OCI-LY3 (cell line): ENCODE data around the gene TANGO2.

Source experiments
- H2AFZ ChIP-seq: fragments of 200-600, 300-600 bp; shearing (Covaris generic); 2 replicates; pipeline ENCODE4 v1.6.0; 2014; ENCODE audit warnings: antibody characterized with exemption, low read depth, low read length
- H3K27ac ChIP-seq: fragments of 200-600, 300-600 bp; sonication (generic); 2 replicates; pipeline ENCODE4 v1.5.1; 2014; ENCODE audit warnings: mild to moderate bottlenecking, low read length, moderate library complexity, mixed read lengths
- H3K27me3 ChIP-seq: fragments of 200-600, 300-600 bp; sonication (generic); 2 replicates; pipeline ENCODE4 v1.6.1; 2014; ENCODE audit warnings: low read depth, low read length, mixed read lengths
- H3K36me3 ChIP-seq: fragments of 200-600, 300-600 bp; sonication (generic); replicated peaks from 2 replicates; pipeline ENCODE3; 2014; ENCODE audit warnings: low read depth, low read length, mixed read lengths
- H3K4me1 ChIP-seq: fragments of 300-600, 200-600 bp; sonication (generic); 2 replicates; pipeline ENCODE4 v1.6.1; 2014; ENCODE audit warnings: low read length, mixed read lengths
- H3K4me2 ChIP-seq: fragments of 200-600, 300-600 bp; sonication (generic); 2 replicates; pipeline ENCODE4 v1.6.1; 2014; ENCODE audit warnings: low read length, mixed read lengths
- H3K4me3 ChIP-seq: fragments of 300-600, 200-600 bp; sonication (generic); 2 replicates; pipeline ENCODE4 v1.5.1; 2014; ENCODE audit warnings: antibody characterized with exemption, mild to moderate bottlenecking, low read length, moderate library complexity
- H3K79me2 ChIP-seq: fragments of 300-600, 200-600 bp; shearing (Covaris generic); 2 replicates; pipeline ENCODE4 v1.6.1; 2014; ENCODE audit warnings: mild to moderate bottlenecking, low read length, mixed read lengths
- H3K9ac ChIP-seq: fragments of 300-600, 200-600 bp; shearing (Covaris generic); 2 replicates; pipeline ENCODE4 v1.6.0; 2014; ENCODE audit warnings: mild to moderate bottlenecking, low read length, moderate library complexity
- H3K9me3 ChIP-seq: fragments of 200-600, 300-600 bp; shearing (Covaris generic); 2 replicates; pipeline ENCODE4 v1.6.1; 2014; ENCODE audit warnings: low read length, mixed read lengths; ENCODE audit not compliant: insufficient read depth
- H4K20me1 ChIP-seq: fragments of 200-600, 300-600 bp; sonication (generic); 2 replicates; pipeline ENCODE4 v1.6.1; 2016; ENCODE audit warnings: low read length, mixed read lengths; ENCODE audit not compliant: insufficient read depth
- EZH2phosphoT487 ChIP-seq: fragments of 200-600 bp; shearing (Covaris generic); IDR thresholded peaks from 2 replicates; pipeline ENCODE4 v1.6.1; 2018; ENCODE audit warnings: antibody characterized with exemption, mixed run types, low read depth
- TF ChIP-seq, protein P1 (sequence below): fragments of 200-600, 300-600 bp; sonication (generic); IDR thresholded peaks from 2 replicates; pipeline ENCODE4 v1.5.1; 2014; ENCODE audit warnings: antibody characterized with exemption, low read length, low read depth

The TANGO2 gene

DNA sequence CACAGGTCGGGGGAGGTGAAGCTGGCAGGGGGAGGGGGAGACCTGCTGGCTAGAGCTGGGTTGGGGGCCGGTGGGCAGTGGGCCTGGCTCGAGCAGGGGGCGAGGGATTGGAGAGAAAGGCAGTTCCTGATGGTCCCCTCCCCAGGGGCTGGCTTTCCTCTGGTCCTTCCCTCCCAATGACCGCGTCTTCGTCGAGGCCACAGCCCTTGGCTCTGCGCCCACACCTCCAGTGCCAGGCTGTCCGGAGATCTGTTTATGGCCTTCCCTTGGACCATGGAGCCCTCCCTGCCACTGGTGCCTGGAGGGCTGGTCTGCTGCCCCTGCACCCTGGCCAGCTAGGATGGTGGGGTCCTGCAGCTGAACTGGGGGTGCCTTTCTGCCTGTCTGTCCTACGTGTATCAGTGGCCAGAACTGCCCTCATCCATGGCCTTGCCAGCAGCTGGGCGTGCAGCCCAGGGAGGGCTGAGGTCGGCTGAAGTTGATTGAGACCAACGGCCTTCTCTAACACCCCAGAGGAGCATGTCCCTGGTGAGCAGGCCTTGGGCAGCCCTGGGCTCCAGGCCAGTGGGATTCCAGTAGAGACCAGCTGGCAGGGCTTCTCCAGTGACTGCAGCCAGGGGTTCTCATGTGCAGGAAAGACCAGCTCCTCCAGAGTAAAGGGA, 12.3 kb downstream of the TANGO2 start:
- peaks cover 4% of the 10 kb centered on the region; the same call in 1 of the 2 replicates for H3K9me3 ChIP-seq
- H3K79me2 ChIP-seq = 0 out of 2 replicates have a peak, but pooled peaks cover 4% of the 10 kb centered on the region
- H3K36me3 ChIP-seq = peaks cover 8% of the 10 kb centered on the region
- TF ChIP-seq EZH2phosphoT487 = no peak
- TF ChIP-seq, protein P1, sequence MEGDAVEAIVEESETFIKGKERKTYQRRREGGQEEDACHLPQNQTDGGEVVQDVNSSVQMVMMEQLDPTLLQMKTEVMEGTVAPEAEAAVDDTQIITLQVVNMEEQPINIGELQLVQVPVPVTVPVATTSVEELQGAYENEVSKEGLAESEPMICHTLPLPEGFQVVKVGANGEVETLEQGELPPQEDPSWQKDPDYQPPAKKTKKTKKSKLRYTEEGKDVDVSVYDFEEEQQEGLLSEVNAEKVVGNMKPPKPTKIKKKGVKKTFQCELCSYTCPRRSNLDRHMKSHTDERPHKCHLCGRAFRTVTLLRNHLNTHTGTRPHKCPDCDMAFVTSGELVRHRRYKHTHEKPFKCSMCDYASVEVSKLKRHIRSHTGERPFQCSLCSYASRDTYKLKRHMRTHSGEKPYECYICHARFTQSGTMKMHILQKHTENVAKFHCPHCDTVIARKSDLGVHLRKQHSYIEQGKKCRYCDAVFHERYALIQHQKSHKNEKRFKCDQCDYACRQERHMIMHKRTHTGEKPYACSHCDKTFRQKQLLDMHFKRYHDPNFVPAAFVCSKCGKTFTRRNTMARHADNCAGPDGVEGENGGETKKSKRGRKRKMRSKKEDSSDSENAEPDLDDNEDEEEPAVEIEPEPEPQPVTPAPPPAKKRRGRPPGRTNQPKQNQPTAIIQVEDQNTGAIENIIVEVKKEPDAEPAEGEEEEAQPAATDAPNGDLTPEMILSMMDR = no peak
- no peak overlapping the region for H3K4me2 ChIP-seq
- H3K4me3 ChIP-seq = no peak overlapping the region
- no peak overlapping the region for H3K27ac ChIP-seq
- peaks cover 46% of the 10 kb centered on the region for H3K4me1 ChIP-seq
- no peak overlapping the region for H2AFZ ChIP-seq
- H4K20me1 ChIP-seq = no peaks in the 10 kb centered on the region
- no peak overlapping the region for H3K9ac ChIP-seq
- H3K27me3 ChIP-seq = no peaks in the 10 kb centered on the region

DNA sequence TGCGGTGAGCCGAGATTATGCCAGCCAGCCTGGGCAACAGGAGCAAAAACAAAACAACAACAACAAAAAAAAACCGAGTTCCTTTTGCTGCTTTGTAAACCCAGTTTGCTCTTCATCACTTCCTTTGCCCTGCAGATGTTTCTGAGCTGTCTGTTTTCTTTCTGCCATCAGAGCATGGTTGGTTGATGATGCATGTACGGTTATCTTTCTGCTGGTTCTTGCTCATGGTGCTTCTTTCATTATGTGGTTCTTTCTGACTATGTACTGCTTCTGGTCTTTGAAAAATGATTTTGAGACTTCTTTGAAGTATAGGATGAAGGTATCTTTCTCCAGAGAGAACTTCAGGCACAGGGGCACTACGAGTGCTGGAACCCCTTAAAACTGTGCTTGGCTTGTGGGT, 13.2 kb downstream of the TANGO2 start:
- H3K27ac ChIP-seq = no peak overlapping the region
- H3K9me3 ChIP-seq = peaks cover 4% of the 10 kb centered on the region; the same call in 1 of the 2 replicates
- H4K20me1 ChIP-seq = no peaks in the 10 kb centered on the region
- H3K36me3 ChIP-seq = peaks cover 11% of the 10 kb centered on the region
- peaks cover 52% of the 10 kb centered on the region for H3K4me1 ChIP-seq
- no peaks in the 10 kb centered on the region for H3K27me3 ChIP-seq
- TF ChIP-seq, protein P1 = no peak
- no peak for TF ChIP-seq EZH2phosphoT487
- H3K79me2 ChIP-seq = 0 out of 2 replicates have a peak, but pooled peaks cover 4% of the 10 kb centered on the region
- no peak overlapping the region for H3K4me2 ChIP-seq
- H3K4me3 ChIP-seq = no peak overlapping the region
- no peak overlapping the region for H2AFZ ChIP-seq
- no peak overlapping the region for H3K9ac ChIP-seq

DNA sequence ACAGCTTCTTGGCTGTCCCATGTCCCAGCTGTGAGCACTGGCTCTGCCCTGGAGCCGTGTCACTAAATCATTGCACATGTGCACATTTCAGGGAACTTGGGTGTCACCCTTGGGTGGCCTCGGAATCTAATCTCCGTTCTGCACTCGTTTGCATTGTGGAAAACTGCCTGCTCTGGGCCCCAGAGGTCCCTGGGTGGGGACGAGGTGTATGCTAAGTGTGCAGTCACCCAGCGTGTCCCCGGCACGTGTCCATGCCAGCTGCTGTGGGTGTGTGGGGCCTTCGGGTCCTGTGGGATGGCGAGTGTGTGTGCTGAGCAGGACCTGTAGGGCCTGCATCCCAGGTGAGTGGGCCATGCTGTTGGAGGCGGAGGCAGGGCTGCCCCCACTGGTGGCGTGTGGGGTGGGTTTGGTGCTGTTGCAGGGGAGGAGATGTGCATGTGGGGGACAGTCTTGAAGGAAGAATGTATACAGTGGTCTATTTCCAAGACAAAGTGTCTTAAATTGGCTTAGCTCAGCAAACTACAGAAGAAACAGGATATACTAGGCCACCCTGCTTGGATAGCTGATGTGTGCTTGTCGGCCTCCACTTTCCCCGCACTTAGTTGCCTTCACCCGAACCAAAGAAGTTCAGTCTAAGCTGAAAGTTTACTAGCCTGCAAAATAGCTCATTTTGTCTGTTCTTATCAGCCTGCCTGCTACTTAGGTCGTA, 14.6 kb downstream of the TANGO2 start:
- Histone ChIP-seq H3K4me1 (peaks cover 52% of the 10 kb centered on the region), H4K20me1 (no peaks in the 10 kb centered on the region), H3K79me2 (0 out of 2 replicates have a peak, but pooled peaks cover 4% of the 10 kb centered on the region), H3K9ac (peak overlapping the region; percentile 46), H3K9me3 (peaks cover 4% of the 10 kb centered on the region; the same call in 1 of the 2 replicates), H2AFZ (peak overlapping the region; percentile 34; the same call in 1 of the 2 replicates), H3K4me2 (peak overlapping the region; percentile 94), H3K4me3 (peak overlapping the region; percentile 75), H3K36me3 (peaks cover 15% of the 10 kb centered on the region), H3K27ac (peak overlapping the region; percentile 93), H3K27me3 (no peaks in the 10 kb centered on the region)
- TF ChIP-seq, protein P1 = no peak
- no peak for TF ChIP-seq EZH2phosphoT487

DNA sequence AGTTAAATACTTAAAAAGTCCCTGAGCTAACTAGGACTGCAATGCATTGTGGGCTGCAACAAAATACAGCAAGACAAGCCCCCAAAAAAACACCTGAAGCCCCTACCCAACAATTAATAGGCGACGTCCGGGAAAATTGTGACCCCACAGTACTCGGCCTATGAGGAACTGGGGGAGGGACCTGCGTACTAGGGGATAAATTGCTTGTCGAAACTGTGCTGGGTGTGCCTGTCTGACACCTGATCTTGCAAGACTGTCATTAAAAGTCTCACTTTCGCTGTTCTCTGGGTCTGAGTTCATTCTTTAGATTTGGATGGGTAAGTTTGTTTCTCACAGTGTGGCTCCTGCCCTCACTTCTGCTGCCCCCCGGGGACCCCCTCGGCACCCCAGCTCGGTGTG, 15.2 kb downstream of the TANGO2 start:
- Histone ChIP-seq H4K20me1 (no peaks in the 10 kb centered on the region), H3K9me3 (peaks cover 4% of the 10 kb centered on the region; the same call in 1 of the 2 replicates), H3K4me3 (peak overlapping the region; percentile 75), H3K36me3 (peaks cover 15% of the 10 kb centered on the region), H3K4me2 (peak overlapping the region; percentile 94), H3K27ac (peak overlapping the region; percentile 93), H3K79me2 (0 out of 2 replicates have a peak, but pooled peaks cover 4% of the 10 kb centered on the region), H3K9ac (peak overlapping the region; percentile 82), H3K27me3 (no peaks in the 10 kb centered on the region), H2AFZ (peak overlapping the region; percentile 34; the same call in 1 of the 2 replicates), H3K4me1 (peaks cover 52% of the 10 kb centered on the region)
- TF ChIP-seq, protein P1 = no peak
- no peak for TF ChIP-seq EZH2phosphoT487
